ENCODE measurements around the gene GAS7. TPM values are rescaled to one million over a fixed set of nuclear protein-coding genes. Genes with fewer than 3 reads are reported as not detected.

Gene GAS7
- total RNA-seq, 1 experiment from 2014 or later = 4.1 TPM

DNA sequence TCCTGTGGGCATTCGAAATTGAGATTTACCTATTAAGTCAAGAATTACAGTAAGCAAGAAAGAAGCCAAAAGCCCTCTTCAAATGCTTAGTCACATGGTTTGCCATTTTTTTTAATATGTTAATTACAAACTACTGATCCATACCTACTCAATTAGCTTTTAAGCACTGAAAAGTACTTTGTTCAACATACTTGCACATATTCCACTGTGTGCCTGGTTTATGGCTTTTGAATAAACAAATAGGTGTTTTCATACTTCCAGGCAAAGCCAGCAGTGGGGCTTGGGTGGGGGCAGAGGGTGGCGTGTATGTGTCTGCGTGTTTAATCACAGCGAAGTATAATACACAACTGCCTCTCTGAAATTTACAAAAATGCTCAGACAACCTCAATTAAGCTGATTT, 51.4 kb downstream of the GAS7 start:
- Histone ChIP-seq H3K27me3 (ENCODE audit: insufficient read depth, low read length) (no peaks in the 10 kb centered on the region), H3K9ac (ENCODE audit: low read length) (no peak overlapping the region), H3K27ac (ENCODE audit: low read depth, low read length) (no peak overlapping the region), H3K9me2 (ENCODE audit: insufficient read depth) (no peaks in the 10 kb centered on the region), H3K4me2 (ENCODE audit: low read length) (no peak overlapping the region), H3K36me3 (ENCODE audit: control insufficient read depth in 1 of 2, insufficient read depth in 2 of 2, low read length in 2 of 2) (no peaks in the 10 kb centered on the region), H4K20me1 (ENCODE audit: insufficient read depth) (no peaks in the 10 kb centered on the region), H3K79me2 (ENCODE audit: insufficient read depth, low read length) (no peaks in the 10 kb centered on the region), H3K4me1 (ENCODE audit: control insufficient read depth in 1 of 2, insufficient read depth in 2 of 2, low read length in 2 of 2) (peaks cover 25 to 29% of the 10 kb centered on the region in 2 experiments), H3K9me3 (ENCODE audit: control insufficient read depth in 1 of 2, insufficient read depth in 1 of 2, low read depth in 1 of 2, low read length in 2 of 2) (no peaks in the 10 kb centered on the region), H3K4me3 (replicated peaks in 1 of 2; ENCODE audit: low read depth in 1 of 2, low read length in 2 of 2) (no peak overlapping the region), H2AFZ (ENCODE audit: low read depth, low read length, poor library complexity, severe bottlenecking) (no peak overlapping the region)
- TF ChIP-seq EZH2 (IDR thresholded peaks at IDR 0.05) (no peak), JUND (IDR thresholded peaks at IDR 0.05) (no peak), CBX3 (IDR thresholded peaks at IDR 0.05; ENCODE audit: low read depth) (no peak), SRF (IDR thresholded peaks at IDR 0.05; ENCODE audit: low read depth) (no peak), EGR1 (IDR thresholded peaks at IDR 0.05; ENCODE audit: low read depth) (no peak), YY1 (IDR thresholded peaks at IDR 0.05; ENCODE audit: extremely low read depth, insufficient replicate concordance, low read depth, low read length) (no peak), ELF1 (IDR thresholded peaks at IDR 0.05; ENCODE audit: borderline replicate concordance, low read depth) (no peak), RAD21 (IDR thresholded peaks at IDR 0.05; ENCODE audit: low read depth) (no peak), EZH2phosphoT487 (IDR thresholded peaks at IDR 0.05; ENCODE audit: borderline replicate concordance) (no peak), SP1 (IDR thresholded peaks at IDR 0.05; ENCODE audit: low read depth) (no peak), ZNF274 (IDR thresholded peaks at IDR 0.05; ENCODE audit: low read depth, low read length) (no peak), POLR2A (IDR thresholded peaks at IDR 0.05; ENCODE audit: borderline replicate concordance, extremely low read depth, insufficient read depth, insufficient read length) (no peak), TCF7L2 (IDR thresholded peaks at IDR 0.05; ENCODE audit: borderline replicate concordance, extremely low read depth, insufficient read depth, insufficient read length) (no peak), SIN3A (IDR thresholded peaks at IDR 0.05; ENCODE audit: low read depth) (no peak), CEBPB (IDR thresholded peaks at IDR 0.05; ENCODE audit: low read depth) (no peak)
- TF ChIP-seq, protein P1, sequence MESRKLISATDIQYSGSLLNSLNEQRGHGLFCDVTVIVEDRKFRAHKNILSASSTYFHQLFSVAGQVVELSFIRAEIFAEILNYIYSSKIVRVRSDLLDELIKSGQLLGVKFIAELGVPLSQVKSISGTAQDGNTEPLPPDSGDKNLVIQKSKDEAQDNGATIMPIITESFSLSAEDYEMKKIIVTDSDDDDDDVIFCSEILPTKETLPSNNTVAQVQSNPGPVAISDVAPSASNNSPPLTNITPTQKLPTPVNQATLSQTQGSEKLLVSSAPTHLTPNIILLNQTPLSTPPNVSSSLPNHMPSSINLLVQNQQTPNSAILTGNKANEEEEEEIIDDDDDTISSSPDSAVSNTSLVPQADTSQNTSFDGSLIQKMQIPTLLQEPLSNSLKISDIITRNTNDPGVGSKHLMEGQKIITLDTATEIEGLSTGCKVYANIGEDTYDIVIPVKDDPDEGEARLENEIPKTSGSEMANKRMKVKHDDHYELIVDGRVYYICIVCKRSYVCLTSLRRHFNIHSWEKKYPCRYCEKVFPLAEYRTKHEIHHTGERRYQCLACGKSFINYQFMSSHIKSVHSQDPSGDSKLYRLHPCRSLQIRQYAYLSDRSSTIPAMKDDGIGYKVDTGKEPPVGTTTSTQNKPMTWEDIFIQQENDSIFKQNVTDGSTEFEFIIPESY (IDR thresholded peaks at IDR 0.05; ENCODE audit: extremely low read depth, insufficient replicate concordance, low read length) = no peak
- TF ChIP-seq, protein P2, sequence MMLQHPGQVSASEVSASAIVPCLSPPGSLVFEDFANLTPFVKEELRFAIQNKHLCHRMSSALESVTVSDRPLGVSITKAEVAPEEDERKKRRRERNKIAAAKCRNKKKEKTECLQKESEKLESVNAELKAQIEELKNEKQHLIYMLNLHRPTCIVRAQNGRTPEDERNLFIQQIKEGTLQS (IDR thresholded peaks at IDR 0.05) = no peak
- TF ChIP-seq, protein P3, sequence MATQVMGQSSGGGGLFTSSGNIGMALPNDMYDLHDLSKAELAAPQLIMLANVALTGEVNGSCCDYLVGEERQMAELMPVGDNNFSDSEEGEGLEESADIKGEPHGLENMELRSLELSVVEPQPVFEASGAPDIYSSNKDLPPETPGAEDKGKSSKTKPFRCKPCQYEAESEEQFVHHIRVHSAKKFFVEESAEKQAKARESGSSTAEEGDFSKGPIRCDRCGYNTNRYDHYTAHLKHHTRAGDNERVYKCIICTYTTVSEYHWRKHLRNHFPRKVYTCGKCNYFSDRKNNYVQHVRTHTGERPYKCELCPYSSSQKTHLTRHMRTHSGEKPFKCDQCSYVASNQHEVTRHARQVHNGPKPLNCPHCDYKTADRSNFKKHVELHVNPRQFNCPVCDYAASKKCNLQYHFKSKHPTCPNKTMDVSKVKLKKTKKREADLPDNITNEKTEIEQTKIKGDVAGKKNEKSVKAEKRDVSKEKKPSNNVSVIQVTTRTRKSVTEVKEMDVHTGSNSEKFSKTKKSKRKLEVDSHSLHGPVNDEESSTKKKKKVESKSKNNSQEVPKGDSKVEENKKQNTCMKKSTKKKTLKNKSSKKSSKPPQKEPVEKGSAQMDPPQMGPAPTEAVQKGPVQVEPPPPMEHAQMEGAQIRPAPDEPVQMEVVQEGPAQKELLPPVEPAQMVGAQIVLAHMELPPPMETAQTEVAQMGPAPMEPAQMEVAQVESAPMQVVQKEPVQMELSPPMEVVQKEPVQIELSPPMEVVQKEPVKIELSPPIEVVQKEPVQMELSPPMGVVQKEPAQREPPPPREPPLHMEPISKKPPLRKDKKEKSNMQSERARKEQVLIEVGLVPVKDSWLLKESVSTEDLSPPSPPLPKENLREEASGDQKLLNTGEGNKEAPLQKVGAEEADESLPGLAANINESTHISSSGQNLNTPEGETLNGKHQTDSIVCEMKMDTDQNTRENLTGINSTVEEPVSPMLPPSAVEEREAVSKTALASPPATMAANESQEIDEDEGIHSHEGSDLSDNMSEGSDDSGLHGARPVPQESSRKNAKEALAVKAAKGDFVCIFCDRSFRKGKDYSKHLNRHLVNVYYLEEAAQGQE (IDR thresholded peaks at IDR 0.05; ENCODE audit: low read depth) = no peak
- CTCF ChIA-PET = no interaction called here
- BruUV-seq (replicated peaks) = no TSS peak
- intact Hi-C loops (cut with micrococcal nuclease) = no loop called here
- no peak for DNase-seq (ENCODE audit: low read depth, low spot score)
- RAD21 ChIA-PET (ENCODE audit: low non-redundant PET in 1 of 2, low total read pairs in 2 of 2, uncharacterized antibody in 2 of 2, unreplicated experiment in 2 of 2) = interaction anchor here in 1 of 2 experiments (0.6 kb wide), 1 partner anchor 51 kb away, joined by 4 read pairs; the partner anchor contains the start of gene GAS7
- ATAC-seq = no peak
- POLR2A ChIA-PET = no interaction called here

All from HCT116 (cell line).